ENCODE data around the gene MBD6.
A peak's percentile ranks its signal among the peaks of the same experiment; 100 is the strongest.
"Not testable (repeated sequence)": the region's sequence is repeated elsewhere in the genome, so short reads cannot be mapped to it uniquely, and the experiment has no call there.

Gene MBD6

DNA sequence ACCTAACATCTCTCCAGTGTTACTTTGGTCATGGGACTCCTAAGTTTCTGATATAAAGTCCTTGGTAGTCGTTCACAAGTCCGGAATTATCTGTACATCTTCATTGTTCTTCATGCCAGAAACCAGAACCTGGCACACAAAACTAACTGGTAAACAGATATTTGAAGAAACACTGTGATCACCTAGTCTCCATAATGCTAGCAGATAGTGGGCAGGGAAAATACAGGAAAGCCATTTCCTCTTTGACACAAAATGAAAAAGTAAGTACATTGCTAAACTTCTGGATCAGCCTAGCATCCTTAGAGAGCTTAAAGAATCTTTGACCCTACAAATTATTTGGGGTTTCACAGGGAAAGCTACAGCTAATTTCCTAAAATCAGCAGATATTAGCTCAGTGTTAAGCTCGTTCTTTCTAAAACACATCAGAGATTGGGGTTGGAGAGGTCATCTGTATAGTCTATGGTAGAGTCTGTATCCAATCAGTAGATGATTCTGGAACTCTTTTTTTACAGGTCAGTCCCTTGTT lies 7.2 kb upstream of the MBD6 start:
- no peak for DNase-seq

DNA sequence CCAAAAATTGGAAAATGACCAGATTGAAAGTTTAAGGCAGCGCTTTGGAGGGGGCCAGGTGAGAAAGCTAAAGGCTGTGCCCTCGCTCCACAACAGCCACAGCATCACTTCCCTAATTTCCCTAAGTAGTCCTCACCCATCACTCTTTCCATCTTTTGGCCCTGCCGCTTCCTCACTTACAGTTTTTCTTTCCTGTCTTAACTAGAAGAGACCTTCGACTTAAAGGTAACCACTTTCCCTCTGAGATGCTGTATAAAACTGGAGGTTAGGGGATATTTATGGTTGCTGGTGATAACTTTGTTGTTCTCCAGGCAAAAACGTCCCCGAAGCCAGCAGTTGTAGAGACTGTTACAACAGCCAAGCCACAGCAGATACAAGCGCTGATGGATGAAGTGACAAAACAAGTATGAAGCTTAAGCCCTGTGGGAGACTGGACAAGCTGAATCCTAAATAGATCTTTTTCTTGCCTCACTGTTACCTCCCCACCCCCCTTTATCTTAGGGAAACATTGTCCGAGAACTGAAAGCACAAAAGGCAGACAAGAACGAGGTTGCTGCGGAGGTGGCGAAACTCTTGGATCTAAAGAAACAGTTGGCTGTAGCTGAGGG lies 6.6 kb upstream of the MBD6 start:
- no peak for DNase-seq

DNA sequence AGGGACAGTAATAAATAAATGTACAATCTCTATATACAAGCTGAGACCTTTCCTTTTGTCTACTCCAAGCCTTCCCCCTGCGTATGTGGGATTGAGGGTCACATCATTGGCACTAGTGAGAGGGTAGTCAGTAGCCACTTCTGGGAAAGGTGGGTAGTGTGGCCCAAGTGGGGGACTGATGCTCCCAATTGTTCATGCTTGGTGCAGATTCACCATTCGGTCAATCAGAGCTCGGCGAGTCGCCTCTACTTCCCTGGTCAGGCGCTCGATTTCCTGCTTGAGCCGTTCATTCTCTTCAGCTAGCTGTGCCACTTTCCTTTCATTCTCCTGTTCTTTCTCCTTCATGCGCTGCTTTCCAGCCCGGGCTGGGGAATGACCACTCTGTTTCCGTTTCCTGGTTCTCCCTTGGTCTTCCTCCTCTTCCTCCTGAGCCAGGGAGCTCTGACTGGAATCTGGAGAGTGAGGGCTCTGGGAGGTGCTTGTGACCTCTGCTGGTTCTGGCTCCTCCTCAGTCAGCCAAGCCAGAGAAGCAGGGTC lies 5.9 kb upstream of the MBD6 start:
- no peak for DNase-seq

DNA sequence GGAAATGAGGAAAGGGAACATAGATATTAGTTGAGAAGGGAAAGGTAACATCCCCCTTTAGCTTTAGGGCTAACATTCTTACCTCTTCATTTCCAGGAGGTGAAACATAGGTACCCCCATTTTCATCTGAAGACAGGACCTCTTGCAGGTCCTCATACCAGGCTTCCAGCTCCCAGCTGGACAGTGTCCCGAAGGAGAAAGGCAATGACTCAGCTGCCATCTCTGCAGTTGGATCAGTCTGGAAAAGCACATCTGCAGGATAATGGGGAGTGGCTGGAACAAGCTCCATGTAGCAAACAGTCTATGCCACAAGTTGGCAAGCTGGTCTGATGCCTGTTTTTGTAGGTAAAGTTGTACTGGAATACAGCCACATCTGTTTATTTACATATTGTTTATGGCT lies 5.4 kb upstream of the MBD6 start:
- no peak for DNase-seq

- not testable (repeated sequence) for DNase-seq
Observed at GRCh38 chr12:57517718-57518117, 4.9 kb upstream of the MBD6 start.

DNA sequence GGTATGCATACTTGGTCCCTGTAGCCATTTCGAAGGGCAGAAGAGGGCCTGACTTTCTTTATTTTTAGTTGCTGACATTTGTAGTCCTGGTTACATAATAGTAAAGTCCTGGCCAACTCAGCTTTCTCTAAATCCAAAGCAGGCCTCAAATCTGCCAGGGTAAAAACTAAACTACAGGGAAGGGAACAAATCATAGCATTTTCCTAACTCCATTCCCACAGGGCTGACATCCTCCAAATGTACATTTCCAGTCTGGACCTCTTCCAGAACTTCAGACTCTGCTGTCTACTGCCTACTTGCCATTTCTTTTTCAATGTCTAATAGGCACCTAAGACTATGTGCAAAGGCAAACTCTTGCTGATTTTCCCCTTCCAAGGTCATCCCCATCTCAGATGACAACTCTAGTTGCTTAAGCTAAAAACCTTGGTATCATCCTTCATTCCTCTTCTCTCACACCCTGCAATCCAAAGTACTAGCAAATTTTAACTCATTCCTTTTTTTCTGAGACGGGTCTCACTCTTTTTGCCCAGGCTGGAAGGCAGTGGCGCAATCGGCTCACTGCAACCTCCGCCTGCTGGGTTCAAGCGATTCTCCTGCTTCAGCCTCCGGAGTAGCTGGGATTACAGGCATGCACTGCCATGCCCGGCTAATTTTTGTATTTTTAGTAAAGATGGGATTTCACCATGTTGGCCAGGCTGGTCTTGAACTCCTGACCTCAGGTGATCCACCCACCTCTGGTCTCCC lies 4.3 kb upstream of the MBD6 start:
- DNase-seq, result no peak

DNA sequence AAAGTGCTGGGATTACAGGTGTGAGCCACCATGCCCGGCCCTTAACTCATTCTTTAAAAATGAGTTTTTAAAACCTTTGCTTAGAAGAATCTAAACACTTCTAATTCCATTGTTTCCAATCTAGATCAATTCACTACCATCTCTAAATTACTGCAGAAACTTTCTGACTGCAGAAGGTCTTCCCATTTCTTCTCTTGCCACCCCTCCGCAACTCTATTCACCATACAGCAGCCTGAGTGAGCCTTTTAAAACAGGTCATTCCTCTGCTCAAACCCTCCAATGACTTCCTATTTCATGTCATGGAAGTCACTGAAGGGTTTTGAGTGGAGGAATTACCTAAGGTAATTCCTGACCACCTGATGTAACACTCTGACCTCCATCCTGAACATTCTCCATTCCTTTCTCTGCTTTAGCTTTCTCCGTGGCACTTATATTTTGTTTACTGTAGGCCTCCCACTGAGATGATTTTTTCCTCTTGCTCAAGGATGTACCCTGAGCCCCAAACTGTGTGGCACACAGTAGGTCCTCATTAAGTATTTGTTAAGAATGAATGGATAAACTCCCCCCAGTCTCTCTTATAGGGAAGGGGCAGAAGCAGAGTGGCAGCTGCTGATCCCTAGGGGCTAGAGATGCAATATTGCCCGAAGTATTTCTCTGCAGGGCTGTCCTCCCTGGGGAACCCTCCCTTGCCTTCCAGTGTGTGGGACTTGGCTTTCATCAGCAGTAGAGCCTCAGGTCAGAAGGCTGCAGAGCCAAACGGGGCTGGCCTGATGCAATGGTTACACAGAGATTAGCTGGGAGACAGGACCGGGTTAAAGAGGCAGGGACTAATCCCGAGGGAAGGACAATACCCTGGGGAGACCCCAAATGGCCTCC lies 3.5 kb upstream of the MBD6 start:
- peak; percentile 48 for DNase-seq

DNA sequence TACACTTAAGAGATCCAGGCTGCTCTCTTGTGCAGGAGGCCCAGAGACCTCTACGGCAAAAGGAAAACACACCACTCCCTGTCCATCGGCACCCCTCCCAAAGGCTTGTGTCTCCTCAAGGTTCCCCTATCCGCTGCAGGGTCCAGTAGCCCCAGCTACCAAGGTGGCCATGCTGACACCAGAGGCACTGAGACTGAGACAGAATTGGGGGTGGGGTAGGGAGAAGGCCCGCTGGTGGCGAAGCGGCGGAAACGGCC lies 2.9 kb upstream of the MBD6 start:
- no peak for DNase-seq

DNA sequence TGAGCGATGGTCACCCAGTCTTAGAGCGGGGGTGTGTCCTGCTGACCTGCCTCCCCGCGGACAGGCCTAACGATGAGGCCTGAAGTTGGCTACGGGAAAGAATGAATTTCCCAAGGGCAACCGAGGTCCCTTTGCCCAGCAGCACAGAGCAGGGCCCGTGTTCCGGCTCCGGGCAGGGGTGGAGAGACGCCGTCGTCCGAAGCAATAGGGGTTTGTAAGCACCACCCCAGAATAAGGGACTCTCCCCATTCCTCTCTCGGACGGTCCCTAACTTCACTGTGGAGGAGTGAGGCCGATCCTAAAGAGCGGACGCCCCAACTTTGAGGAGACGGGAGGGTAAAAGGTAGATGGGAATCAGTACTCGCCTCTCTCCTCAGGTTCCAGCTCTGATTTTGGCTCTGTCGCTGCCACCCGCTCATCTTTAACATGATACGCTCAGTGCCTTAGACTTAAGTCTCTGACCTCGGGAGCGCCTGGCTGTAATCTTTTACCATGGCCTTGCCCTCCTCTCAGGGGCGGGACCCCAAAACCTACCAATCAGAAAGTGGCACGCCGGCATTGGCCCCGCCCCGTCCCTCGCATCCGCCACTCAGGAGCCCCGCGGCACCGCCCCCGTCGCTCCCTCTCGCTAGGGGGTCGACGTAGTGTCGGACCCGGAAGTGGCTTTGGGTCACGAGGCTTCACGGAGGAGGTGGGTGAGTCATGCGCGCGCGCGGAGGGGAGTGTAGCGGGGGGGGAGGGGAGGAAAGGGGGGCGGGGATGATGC lies 2.4 kb upstream of the MBD6 start, which contains the start of gene DDIT3:
Gene DDIT3, minus strand, starts transcription at position 462 of the 766 bp plus-strand sequence. CDS start 3,108 bp downstream, outside the sequence.
- peak; percentile 99 for DNase-seq

DNA sequence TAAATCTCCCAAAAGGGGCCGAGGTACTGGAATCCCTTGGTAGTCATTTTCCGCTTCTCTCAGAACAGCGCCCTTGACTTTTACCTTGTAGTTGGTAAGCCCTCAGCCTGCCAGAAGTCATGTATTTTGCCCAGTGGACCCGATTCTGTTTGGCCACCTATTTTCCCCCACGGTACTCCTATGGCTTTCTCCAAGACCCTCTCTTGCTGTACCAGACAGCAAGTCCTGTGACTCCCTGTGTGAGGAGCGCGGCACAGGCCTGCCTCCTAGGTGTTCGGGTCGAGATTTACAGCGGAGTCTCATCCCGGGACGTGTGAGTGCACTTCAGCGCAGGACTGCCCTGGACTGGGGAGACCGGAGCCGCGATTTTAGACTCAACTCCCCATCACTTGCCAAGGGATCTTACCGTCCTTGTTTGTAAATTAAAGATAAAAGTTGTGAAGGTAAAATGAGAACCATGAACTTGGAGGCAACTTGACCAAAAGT lies 1.1 kb upstream of the MBD6 start:
- DNase-seq, result no peak

DNA sequence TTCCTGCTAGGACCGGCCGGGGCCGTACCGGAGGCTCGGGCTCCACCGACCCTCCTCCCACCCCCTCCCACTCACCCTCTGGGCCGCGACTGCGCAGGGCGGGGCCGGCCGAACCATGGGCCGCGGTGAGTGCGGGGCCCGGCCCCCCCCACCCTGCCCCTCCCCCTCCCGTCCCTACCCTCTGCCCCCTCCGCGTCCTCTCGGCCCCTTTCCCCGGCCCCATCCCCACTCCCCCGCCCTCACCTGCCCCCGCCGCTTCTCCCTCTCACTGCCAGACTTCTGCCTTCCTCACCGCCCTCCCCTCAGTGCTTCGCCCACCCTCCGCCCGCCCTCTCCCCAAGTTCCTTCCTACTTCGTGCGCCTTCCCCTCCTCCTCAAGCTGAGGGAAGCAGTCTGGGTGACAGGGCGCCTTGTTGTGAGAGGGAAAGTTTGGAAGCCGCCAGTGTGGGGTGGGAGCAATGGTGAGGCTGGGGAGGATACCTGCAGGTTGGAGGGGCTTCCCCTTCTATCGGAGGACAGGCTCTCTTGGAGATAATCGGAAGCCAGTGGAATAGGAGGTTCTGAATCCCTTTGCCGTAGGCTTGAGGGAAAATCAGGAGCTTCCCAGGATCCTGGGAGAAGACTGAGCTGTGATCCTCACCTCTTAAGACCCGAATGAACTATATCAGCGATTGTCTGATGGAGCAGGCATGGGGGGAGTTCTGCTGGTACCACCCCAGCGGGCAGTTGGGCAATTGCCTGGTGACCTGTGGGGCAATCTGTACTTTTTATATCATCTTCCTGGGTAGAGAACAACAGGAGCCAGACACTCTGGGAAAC lies 472 bp downstream of the MBD6 start:
- DNase-seq, result peak; percentile 53

DNA sequence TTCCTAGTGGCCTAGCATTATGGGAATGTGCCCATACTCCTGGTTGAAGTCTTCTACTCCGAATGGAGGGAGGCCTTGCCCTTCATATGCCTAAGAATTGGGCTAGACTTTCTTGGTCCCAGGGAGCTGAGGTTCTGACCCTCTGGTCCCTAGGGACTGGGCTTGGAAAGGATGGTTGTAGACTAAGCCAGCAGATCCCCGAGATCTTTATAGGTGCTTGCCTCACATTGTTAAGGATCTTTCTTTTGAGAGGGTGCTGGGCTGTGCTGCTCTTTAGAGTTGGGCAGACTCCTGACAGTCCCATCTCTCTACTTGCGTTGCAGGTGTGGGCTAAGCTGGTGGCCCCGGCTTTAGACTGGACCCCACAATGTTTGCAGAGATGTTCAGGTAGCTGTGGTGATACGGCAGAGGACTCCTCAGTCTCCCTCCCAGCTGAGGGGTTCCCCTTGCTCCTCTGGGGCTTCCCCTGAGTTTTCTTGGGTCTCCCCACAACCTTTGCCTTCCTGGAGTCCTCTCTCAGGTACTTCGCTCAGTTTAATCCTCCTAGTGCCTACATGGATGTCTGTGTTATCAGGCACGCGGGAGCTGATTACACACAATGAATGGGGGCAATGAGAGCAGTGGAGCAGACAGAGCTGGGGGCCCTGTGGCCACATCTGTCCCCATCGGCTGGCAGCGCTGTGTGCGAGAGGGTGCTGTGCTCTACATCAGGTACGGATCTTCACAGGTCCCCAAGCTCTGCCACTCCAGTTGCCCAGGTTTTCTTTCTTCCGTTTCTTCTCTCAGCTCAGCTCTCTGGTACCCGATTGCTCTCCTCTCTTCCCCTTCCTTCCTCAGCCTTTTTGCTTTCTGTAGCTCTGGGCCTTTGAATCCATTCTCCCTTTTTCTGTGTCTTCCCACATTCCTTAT lies 1.3 kb downstream of the MBD6 start:
- DNase-seq, result no peak

- DNase-seq, result no peak
Observed at GRCh38 chr12:57524814-57525614, 2.4 kb downstream of the MBD6 start.

- no peak for DNase-seq
Observed at GRCh38 chr12:57525615-57526383, 3.2 kb downstream of the MBD6 start.

DNA sequence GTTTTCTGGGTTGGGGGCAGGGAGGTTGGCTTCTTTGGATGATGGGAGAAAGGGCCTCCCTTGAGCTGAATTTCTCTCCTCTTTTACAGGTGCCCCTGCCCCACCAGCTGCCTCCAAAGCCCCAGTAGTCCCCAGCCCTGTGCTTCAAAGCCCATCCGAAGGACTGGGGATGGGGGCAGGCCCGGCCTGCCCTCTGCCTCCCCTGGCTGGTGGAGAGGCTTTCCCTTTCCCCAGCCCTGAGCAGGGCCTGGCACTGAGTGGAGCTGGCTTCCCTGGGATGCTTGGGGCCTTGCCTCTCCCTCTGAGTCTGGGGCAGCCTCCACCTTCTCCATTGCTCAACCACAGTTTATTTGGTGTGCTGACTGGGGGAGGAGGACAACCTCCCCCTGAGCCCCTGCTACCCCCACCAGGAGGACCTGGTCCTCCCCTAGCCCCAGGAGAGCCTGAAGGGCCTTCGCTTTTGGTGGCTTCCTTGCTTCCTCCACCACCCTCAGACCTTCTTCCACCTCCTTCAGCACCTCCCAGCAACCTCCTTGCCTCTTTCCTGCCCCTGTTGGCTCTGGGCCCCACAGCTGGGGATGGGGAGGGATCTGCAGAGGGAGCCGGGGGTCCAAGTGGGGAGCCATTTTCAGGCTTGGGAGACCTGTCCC lies 4.0 kb downstream of the MBD6 start:
- no peak for DNase-seq

GRCh38 chr12:57527184-57527583 lies 4.6 kb downstream of the MBD6 start:
- DNase-seq, result no peak

DNA sequence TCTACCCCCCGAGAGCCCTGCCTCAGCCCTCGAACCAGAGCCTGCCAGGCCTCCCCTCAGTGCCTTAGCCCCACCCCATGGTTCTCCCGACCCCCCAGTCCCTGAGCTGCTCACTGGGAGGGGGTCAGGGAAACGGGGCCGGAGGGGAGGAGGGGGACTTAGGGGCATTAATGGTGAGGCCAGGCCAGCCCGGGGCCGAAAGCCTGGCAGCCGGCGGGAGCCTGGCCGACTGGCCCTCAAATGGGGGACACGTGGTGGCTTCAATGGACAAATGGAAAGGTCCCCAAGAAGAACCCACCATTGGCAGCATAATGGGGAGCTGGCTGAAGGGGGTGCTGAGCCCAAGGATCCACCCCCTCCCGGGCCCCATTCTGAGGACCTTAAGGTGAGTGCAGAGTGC lies 5.6 kb downstream of the MBD6 start:
- no peak for DNase-seq

All from inflammatory macrophage treated with lipopolysaccharide for 4 hours (primary cell).